ENCODE results near the gene BICC1.

BICC1 gene

DNA sequence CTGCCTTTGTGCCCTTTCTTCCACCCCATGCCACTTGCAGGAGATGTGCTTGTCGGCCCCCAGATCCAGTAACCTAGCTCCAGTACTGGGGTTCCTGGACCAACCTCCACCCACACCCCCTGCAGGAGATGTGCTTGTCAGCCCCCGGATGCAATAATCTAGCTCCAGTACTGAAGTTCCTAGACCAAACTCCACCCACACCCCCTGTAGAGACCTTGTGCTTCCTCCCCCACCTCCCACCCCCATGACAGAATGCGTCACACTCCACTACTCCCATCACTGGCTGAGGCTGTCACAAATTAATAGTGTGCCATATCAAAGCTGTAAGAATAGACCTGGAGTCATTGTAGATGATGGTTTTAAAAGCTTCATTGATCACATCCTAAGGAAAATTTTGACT, 185.0 kb downstream of the BICC1 start:
- no peak overlapping the region for H3K4me3 ChIP-seq (ENCODE audit: low read length)
- TF ChIP-seq ZNF274 (IDR thresholded peaks at IDR 0.05; ENCODE audit: low read depth, low read length): no peak

DNA sequence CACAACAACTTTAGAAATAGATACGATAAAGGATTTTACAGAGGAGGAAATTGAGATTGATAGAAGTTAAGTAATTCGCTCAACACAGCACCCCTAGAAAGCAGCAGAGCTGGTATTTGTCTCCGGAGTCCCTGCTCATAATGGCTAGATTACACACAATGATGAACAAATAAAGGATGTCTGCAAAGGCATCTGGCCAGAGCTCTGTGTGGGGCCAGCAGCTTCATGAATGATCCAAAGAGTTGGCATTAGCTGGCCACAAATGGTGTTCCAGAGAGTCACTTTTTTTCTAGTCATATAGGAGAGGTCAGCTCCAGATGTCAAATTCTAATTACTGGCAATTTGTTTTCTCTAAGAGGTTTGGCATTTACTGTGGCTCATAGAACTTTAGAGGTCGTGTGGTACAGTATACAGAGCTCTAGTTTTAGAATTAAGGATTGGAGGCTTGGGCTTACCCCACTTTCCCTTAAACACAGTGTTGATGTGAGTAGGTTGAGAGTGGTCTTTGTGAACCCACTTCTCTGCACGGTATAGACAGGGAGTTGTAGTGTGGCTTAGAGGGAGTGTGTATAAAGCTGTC, 186.2 kb downstream of the BICC1 start:
- TF ChIP-seq ZNF274 (IDR thresholded peaks at IDR 0.05; ENCODE audit: low read depth, low read length): no peak
- H3K4me3 ChIP-seq (ENCODE audit: low read length): no peak overlapping the region

DNA sequence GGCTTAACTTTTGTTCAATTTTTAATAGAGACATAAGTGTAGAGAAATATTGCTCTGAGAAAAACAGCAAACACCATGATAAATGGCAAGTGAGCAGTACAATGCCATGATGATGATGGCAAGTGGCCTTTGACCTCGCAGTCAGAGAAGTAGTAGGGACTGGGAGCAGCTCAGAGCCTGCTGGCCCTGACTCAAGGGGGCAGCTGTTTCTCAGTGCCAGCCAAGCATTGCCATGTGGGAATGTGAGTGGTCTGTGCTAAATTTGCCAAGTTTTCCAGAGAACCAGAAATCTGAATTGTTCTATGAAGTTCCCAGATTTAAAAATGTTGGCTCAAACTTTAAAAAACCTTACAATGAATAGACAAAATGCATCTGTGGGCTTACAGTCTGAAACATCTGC, 187.9 kb downstream of the BICC1 start:
- TF ChIP-seq ZNF274 (IDR thresholded peaks at IDR 0.05; ENCODE audit: low read depth, low read length): no peak
- H3K4me3 ChIP-seq (ENCODE audit: low read length): no peak overlapping the region

DNA sequence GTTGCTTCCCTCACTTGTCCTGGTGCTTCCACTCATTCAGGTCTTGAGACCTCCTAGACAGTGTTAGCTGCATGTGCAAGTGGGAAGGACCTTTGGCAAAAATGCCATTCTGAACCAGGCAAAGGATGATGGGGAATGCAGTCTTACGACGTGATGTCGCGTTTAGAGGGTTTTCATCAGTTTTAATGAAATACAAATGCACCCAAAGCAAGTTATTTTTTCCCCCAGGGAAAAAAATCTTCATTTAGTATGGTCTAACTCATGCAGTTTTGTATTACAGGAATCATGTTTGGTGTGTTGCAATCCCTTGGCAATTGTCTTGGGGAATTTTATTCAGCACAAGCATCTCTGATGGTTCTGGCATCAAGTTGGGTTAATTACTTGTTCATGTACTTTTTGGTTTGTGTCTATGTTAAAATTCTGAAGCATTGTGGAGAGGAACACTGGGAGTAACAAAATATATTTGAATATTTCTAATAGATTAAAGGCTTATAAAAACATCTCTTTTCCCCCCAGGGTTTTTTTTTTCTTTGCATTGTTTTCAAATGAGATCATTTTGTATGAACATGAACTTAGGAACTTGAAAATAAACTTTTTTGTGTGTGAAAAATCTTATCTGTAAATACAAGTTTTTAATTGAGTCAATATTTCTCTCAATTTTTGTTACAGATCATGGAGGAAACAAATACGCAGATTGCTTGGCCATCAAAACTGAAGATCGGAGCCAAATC, 188.9 kb downstream of the BICC1 start:
- TF ChIP-seq ZNF274 (IDR thresholded peaks at IDR 0.05; ENCODE audit: low read depth, low read length): no peak
- no peak overlapping the region for H3K4me3 ChIP-seq (ENCODE audit: low read length)

DNA sequence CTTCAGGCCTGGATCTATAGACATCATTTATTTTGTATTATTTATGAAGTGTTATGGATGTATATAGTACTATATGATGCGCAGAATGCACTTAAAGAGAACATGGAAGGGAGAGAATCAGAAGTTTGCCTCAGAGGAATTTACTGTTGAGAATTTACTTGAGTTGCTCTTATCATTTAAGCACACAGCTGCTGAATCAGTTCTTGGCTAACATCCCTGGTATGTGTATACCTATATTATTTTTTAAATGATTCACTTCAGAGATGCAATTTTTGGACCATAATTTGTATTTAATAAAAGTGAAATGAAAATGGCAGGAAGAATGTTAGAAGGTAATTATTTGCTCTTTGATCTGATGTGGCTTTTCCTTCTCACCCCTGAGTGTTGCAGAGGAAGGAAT, 191.6 kb downstream of the BICC1 start:
- H3K4me3 ChIP-seq (ENCODE audit: low read length): no peak overlapping the region
- TF ChIP-seq ZNF274 (IDR thresholded peaks at IDR 0.05; ENCODE audit: low read depth, low read length): no peak

DNA sequence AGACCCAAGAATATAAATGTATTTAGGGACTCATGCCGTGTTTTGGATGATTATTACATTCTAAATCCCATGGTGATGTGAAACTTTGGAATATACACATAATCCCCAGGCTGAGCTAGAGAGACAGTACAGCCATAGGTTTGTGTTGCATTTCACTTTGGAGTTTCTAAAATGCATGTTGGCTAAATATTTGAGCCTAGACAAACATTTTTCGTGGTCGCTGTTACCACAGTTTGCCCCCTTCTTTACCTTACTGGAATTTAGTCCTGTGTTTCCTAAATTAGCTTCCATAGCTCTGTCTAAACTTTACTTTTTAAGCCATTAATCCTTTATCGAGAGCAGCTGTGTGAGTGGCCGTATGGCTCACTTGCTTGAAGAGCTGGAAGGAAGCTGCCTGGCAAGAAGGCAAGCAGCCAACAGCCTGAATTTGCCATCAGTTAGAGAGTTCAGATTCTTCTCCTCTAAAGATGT, 192.0 kb downstream of the BICC1 start:
- H3K4me3 ChIP-seq (ENCODE audit: low read length): no peak overlapping the region
- no peak for TF ChIP-seq ZNF274 (IDR thresholded peaks at IDR 0.05; ENCODE audit: low read depth, low read length)

DNA sequence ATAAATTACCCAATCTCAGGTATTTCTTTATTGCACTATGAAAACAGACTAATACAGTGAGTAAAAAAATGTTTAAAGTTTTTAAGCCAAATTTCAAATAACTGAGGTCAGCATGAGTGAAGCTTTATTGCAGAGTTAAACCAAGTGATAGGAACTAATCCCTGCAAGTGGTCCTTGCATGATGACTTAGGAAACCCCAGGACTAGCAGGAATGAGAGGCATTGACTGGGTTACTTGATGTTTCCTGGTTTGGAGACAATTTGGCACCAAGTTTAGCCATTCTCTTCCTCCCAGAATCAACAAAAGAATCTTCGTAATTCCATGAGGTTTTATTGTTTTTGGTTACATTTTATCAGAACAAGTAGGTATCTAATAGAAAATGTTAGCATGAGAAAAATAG, 194.2 kb downstream of the BICC1 start:
- no peak for TF ChIP-seq ZNF274 (IDR thresholded peaks at IDR 0.05; ENCODE audit: low read depth, low read length)
- no peak overlapping the region for H3K4me3 ChIP-seq (ENCODE audit: low read length)

DNA sequence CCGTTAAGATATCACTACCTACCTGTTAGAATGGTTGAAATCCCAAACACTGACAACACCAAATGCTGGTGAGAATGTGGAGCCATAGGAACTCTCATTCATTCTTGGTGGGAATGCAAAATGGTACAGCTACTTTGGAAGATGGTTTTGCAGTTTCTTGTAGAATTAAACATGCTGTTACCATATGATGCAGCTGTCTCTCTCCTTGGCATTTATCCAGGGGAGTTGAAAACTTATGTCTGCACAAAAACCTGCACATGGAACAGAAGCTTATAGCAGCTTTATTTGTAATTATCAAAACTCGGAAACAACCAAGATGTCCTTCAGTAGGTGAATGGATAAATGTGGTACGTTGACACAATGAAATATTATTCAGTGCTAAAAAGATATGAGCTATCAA, 199.5 kb downstream of the BICC1 start:
- TF ChIP-seq ZNF274 (IDR thresholded peaks at IDR 0.05; ENCODE audit: low read depth, low read length): no peak
- no peak overlapping the region for H3K4me3 ChIP-seq (ENCODE audit: low read length)

DNA sequence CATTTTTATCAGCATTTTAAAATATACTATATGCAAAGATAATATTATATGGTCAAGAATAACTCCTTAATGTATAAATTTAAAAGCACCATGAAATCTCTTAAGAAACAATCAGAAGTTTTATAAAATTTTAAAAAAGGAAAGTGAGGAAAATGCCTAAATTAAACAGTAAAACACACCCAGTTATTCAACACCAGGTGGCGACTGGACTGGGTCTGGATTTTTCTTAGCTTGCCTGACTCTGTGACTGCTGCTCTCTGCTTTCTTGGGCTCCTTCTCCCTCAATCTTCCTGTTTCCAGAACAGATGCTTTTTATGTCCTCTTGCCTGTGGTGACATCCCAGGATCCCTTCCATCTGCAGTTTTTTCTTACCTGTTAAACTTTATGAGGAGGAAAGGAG, 200.3 kb downstream of the BICC1 start:
- no peak for TF ChIP-seq ZNF274 (IDR thresholded peaks at IDR 0.05; ENCODE audit: low read depth, low read length)

DNA sequence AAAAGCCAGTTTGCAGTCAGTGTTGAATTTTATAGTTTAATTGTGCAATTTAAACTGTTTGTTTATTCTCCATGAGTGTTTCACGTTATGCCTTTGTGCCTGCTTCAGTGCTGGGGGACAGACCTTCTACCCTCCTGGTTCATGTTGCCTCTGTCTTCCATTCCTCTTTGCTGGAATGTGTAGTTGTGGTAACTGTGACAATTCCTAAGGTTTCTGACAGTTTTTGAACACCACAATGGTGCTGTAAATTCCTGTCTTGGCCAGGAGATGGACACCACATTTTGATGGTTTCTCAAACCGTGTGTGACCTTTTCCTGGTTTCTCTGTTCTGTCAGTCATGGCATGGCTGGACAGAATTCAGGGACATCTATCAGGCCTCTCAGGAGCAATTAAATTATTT, 201.7 kb downstream of the BICC1 start:
- H3K4me3 ChIP-seq (ENCODE audit: low read length): no peak overlapping the region
- no peak for TF ChIP-seq ZNF274 (IDR thresholded peaks at IDR 0.05; ENCODE audit: low read depth, low read length)

More for the DNA sequence above, 200.3 kb downstream of the BICC1 start:
- H3K4me3 ChIP-seq (ENCODE audit: low read length): no peak overlapping the region

DNA sequence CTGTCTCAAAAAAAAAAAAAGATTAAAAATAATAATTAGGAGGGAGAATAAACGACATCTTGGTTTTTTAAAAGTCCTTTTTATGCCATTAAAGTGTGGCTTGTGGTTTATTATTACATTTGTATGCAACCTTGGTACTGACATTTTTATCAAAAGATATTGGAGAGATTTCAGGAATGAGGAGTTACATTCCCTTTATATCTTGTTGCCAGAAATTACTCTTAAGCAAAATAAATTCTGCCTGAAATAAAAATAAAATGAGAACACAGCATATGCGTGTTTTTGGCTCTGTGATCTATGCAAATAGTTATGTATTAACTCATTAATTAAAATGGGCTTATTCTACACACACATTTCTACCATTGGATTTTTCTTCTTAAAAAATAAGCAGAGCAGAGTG, 202.4 kb downstream of the BICC1 start:
- no peak for TF ChIP-seq ZNF274 (IDR thresholded peaks at IDR 0.05; ENCODE audit: low read depth, low read length)

DNA sequence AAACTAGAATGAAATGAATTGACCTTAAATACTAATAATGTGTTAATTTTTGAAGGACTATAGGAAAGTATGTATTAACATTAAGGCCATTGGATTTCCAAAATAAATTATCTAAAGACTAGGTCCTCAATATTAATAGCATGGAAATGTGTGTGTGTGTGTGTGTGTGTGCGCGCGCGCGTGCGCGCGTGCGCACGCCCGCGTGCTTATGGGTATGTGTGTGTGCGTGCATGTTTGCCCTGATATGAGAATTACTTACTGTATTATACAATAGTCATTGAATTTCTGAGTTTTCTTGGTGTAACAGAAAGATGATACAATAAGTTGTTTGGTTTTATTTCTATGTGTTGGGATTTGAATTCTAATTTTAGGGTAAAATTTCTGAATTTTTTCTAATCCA, 205.9 kb downstream of the BICC1 start:
- no peak for TF ChIP-seq ZNF274 (IDR thresholded peaks at IDR 0.05; ENCODE audit: low read depth, low read length)
- H3K4me3 ChIP-seq (ENCODE audit: low read length): no peak overlapping the region

More for the DNA sequence above, 202.4 kb downstream of the BICC1 start:
- no peak overlapping the region for H3K4me3 ChIP-seq (ENCODE audit: low read length)

DNA sequence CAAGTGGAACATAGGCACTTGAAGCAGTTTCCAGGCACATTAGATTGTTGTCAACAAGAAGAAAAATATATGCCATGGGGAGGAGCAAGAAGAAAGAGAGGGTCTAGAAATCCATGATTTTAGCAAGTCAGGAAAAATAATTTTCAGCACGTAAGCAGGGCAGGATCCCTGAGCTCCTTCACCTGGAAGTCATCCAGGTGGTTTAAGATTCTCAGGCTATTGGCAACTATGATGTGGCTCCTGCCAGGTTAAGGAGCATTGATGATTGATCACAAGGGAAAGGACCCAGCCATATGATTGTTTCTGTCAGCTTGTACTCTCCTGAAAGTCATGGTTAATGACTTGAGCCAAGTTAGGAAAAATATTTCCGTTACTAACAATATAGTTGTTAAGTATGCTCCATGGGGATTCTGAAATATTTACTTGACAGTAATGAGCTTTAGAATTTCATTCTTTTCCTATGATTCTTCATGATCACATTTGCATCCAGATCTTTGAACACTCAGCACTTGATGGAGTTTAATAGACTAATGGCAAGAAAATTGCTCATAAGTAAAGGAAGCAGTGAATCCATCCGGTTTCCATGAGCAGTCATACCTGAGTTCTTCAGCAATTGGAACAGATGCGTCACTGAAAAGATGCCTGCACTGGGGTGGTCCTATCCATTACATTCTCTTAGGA, 209.1 kb downstream of the BICC1 start:
- no peak for TF ChIP-seq ZNF274 (IDR thresholded peaks at IDR 0.05; ENCODE audit: low read depth, low read length)
- no peak overlapping the region for H3K4me3 ChIP-seq (ENCODE audit: low read length)

DNA sequence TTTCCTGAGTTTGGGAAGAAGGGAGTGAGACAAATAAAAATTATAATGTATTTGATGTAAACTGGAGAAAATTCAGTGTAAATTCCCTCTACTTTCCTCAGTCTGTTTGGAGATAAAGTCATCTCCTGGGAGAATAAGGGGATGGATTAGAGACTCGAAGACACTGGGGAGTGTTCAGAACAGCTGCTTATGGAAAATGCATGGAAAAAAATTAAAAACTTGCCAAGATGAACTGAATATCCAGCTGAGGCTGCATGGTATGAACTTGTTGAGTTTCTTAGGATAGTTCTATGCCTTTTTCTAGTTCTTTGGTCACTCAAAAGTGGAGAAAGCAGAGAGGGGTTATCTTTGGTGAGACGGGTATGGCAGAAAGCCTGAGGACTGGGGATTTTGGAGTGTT, 210.5 kb downstream of the BICC1 start:
- H3K4me3 ChIP-seq (ENCODE audit: low read length): no peak overlapping the region
- TF ChIP-seq ZNF274 (IDR thresholded peaks at IDR 0.05; ENCODE audit: low read depth, low read length): no peak

DNA sequence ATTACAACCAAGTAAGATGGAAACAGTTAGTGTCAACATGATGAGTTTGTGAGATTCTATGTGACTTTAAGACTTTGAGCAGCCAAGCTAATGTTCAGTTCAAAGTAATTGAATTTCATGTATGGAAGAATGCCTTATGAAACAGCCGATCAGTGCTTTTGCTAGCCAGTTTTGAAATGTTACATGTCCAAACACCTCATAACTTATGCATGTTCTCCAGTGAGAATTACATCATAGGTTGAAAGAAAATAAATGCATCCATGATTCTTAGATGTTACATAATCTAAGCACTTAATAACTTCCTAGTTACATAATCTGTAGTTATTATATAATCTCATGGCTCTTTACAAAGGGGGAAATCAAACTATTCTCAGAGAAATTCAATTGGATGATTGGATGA, 211.3 kb downstream of the BICC1 start:
- no peak overlapping the region for H3K4me3 ChIP-seq (ENCODE audit: low read length)
- TF ChIP-seq ZNF274 (IDR thresholded peaks at IDR 0.05; ENCODE audit: low read depth, low read length): no peak
